ENCODE measurements around the gene EXOC4.

The EXOC4 gene

GRCh38 chr7:133911724-133912123 is 658.8 kb downstream of the EXOC4 start:
- DNase-seq = no peak

GRCh38 chr7:133912916-133913697 is 660.2 kb downstream of the EXOC4 start:
- DNase-seq = peak; percentile 46

- no peak for DNase-seq
Observed at GRCh38 chr7:133916621-133917020, 663.7 kb downstream of the EXOC4 start.

GRCh38 chr7:133919810-133920209 is 666.9 kb downstream of the EXOC4 start:
- no peak for DNase-seq

GRCh38 chr7:133921635-133922182 is 668.8 kb downstream of the EXOC4 start:
- DNase-seq = no peak

- no peak for DNase-seq
Observed at GRCh38 chr7:133923974-133924373, 671.1 kb downstream of the EXOC4 start.

- no peak for DNase-seq
Observed at GRCh38 chr7:133931053-133931452, 678.2 kb downstream of the EXOC4 start.

- DNase-seq = no peak
Observed at GRCh38 chr7:133932591-133932990, 679.7 kb downstream of the EXOC4 start.

- no peak for DNase-seq
Observed at GRCh38 chr7:133934262-133934976, 681.5 kb downstream of the EXOC4 start.

- no peak for DNase-seq
Observed at GRCh38 chr7:133934977-133935330, 682.1 kb downstream of the EXOC4 start.

- peak; percentile 8 for DNase-seq
Observed at GRCh38 chr7:133936074-133936473, 683.2 kb downstream of the EXOC4 start.

- no peak for DNase-seq
Observed at GRCh38 chr7:133937786-133938185, 684.9 kb downstream of the EXOC4 start.

GRCh38 chr7:133940368-133940767 is 687.5 kb downstream of the EXOC4 start:
- DNase-seq = no peak

- no peak for DNase-seq
Observed at GRCh38 chr7:133941496-133941895, 688.6 kb downstream of the EXOC4 start.

- no peak for DNase-seq
Observed at GRCh38 chr7:133945497-133945896, 692.6 kb downstream of the EXOC4 start.

GRCh38 chr7:133947458-133948254 is 694.8 kb downstream of the EXOC4 start:
- DNase-seq = no peak

GRCh38 chr7:133948588-133948987 is 695.7 kb downstream of the EXOC4 start:
- no peak for DNase-seq

- no peak for DNase-seq
Observed at GRCh38 chr7:133950855-133951254, 698.0 kb downstream of the EXOC4 start.

GRCh38 chr7:133955208-133955607 is 702.3 kb downstream of the EXOC4 start:
- DNase-seq = no peak

GRCh38 chr7:133957845-133958244 is 705.0 kb downstream of the EXOC4 start:
- no peak for DNase-seq

GRCh38 chr7:133958822-133959221 is 705.9 kb downstream of the EXOC4 start:
- no peak for DNase-seq

- no peak for DNase-seq
Observed at GRCh38 chr7:133959505-133959904, 706.6 kb downstream of the EXOC4 start.

GRCh38 chr7:133961724-133962123 is 708.8 kb downstream of the EXOC4 start:
- no peak for DNase-seq

Measured in kidney glomerular epithelial cell (primary cell).